Measurements from ENCODE around the gene FAM193A. TPM values are rescaled to one million over a fixed set of nuclear protein-coding genes. Genes with fewer than 3 reads are reported as not detected.

Gene FAM193A
- polyA plus RNA-seq, 4 donors, result 10.0 to 19.2 (median 12.8) TPM

DNA sequence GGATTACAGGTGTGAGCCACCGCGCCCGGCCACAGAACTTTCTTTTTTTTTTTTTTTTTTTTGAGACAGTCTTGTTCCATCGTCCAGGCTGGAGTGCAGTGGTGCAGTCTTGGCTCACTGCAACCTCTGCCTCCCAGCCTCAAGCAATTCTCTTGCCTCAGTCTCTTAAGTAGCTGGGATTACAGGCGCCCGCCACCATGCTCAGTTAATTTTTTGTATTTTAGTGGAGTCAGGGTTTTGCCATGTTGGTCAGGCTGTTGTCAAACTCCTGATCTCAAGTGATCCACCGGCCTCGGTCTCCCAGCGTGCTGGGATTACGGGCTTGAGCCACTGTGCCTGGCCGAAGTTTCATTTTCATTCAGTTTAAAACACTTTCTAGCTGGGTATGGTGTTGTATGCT, 16.4 kb downstream of the FAM193A start:
- Histone ChIP-seq H3K27ac (ENCODE audit: low read depth in 1 of 3, low read length in 2 of 3) (no peak overlapping the region), H3K36me3 (ENCODE audit: control insufficient read depth in 3 of 3, insufficient read depth in 2 of 3, low read depth in 1 of 3, low read length in 3 of 3) (peaks cover 0 to 13% (median 0%) of the 10 kb centered on the region in 3 donors), H3K27me3 (ENCODE audit: control insufficient read depth in 3 of 3, insufficient read depth in 3 of 3, low read length in 3 of 3) (no peaks in the 10 kb centered on the region), H3K4me3 (ENCODE audit: low read depth in 1 of 3, low read length in 3 of 3) (no peak overlapping the region), H3K4me1 (ENCODE audit: control insufficient read depth in 3 of 3, insufficient read depth in 2 of 3, low read depth in 1 of 3, low read length in 2 of 3) (no peaks in the 10 kb centered on the region), H3K9me3 (ENCODE audit: control insufficient read depth in 2 of 2, insufficient read depth in 1 of 2, low read depth in 1 of 2, low read length in 1 of 2) (no peaks in the 10 kb centered on the region)
- 96 to 97% (median 96%) methylated on average over 10 to 11 of the region's 11 CpGs for WGBS, 3 donors
- DNase-seq (no peak), FAIRE-seq (no peak)

DNA sequence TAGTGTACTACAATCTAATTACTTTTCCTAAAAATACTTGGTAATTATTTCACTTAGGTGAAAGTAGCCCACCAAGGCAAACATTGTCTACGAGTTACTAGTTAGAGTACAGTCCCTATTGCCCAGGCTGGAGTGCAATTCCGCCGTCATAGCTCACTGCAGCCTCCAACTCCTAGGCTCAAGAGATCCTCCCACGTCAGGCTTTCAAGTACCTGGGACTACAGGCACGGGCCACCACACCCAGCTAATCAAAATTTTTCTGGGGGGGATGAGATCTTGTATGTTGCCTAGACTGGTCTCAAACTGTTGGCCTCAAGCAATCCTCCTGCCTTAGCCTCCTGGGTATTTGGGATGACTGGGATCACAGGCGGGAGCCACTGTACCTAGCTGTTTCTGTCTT, 21.9 kb downstream of the FAM193A start:
- Histone ChIP-seq H3K4me1 (ENCODE audit: control insufficient read depth in 3 of 3, insufficient read depth in 2 of 3, low read depth in 1 of 3, low read length in 2 of 3) (no peaks in the 10 kb centered on the region), H3K4me3 (ENCODE audit: low read depth in 1 of 3, low read length in 3 of 3) (no peak overlapping the region), H3K36me3 (ENCODE audit: control insufficient read depth in 3 of 3, insufficient read depth in 2 of 3, low read depth in 1 of 3, low read length in 3 of 3) (peaks cover 0 to 33% (median 3%) of the 10 kb centered on the region in 3 donors), H3K27me3 (ENCODE audit: control insufficient read depth in 3 of 3, insufficient read depth in 3 of 3, low read length in 3 of 3) (no peaks in the 10 kb centered on the region), H3K9me3 (ENCODE audit: control insufficient read depth in 2 of 2, insufficient read depth in 1 of 2, low read depth in 1 of 2, low read length in 1 of 2) (no peaks in the 10 kb centered on the region), H3K27ac (ENCODE audit: low read depth in 1 of 3, low read length in 2 of 3) (no peak overlapping the region)
- FAIRE-seq (no peak), DNase-seq (no peak)
- 89 to 94% (median 90%) methylated on average over 6 of the region's 6 CpGs for WGBS, 3 donors

DNA sequence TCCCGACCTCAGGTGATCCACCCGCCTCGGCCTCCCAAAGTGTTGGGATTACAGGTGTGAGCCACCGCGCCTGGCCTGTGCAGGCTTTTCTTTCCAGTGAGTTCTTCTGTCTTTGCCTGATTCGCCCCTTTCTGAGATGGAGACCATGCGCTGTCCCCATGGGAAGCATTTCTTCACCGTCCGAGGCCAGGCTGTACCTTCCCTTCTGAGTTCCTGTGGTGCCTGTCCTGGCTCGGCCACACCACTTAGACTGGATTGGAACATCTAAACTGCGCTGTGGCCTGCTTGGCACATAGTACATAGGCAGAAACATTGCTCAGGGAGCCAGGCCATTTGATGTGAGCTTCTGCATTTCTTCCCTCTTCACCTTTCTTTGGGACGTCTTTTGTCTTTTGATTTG, 23.7 kb downstream of the FAM193A start:
- H3K9me3 ChIP-seq (ENCODE audit: control insufficient read depth in 2 of 2, insufficient read depth in 1 of 2, low read depth in 1 of 2, low read length in 1 of 2), result no peaks in the 10 kb centered on the region
- H3K4me3 ChIP-seq (ENCODE audit: low read depth in 1 of 3, low read length in 3 of 3), result no peak overlapping the region
- H3K27ac ChIP-seq (ENCODE audit: low read depth in 1 of 3, low read length in 2 of 3), result no peak overlapping the region
- peaks cover 0 to 40% (median 3%) of the 10 kb centered on the region in 3 donors for H3K36me3 ChIP-seq (ENCODE audit: control insufficient read depth in 3 of 3, insufficient read depth in 2 of 3, low read depth in 1 of 3, low read length in 3 of 3)
- no peak for DNase-seq
- no peak for FAIRE-seq
- H3K27me3 ChIP-seq (ENCODE audit: control insufficient read depth in 3 of 3, insufficient read depth in 3 of 3, low read length in 3 of 3), result no peaks in the 10 kb centered on the region
- H3K4me1 ChIP-seq (ENCODE audit: control insufficient read depth in 3 of 3, insufficient read depth in 2 of 3, low read depth in 1 of 3, low read length in 2 of 3), result no peaks in the 10 kb centered on the region
- WGBS, 3 donors, result 94 to 96% (median 94%) methylated on average over 12 of the region's 12 CpGs

DNA sequence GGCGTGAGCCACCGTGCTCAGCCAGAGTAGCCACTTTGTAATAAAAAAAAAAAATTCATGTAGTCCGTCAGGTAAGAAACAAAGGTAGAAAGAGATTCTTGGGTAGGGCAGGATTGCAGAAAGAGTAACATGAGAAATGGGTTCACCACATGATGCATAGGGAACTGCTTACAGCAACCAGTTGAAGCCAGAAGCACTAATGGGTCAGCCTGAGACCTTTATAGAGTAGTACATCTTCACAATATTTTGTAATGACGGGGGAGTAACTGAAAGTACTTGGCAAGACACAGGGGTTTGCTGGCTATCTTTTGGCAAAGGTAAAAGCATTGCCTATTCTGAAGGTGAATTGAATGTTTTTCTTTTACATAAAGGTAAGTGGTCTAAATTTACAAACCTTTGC, 29.1 kb downstream of the FAM193A start:
- Histone ChIP-seq H3K27ac (ENCODE audit: low read depth in 1 of 3, low read length in 2 of 3) (no peak overlapping the region), H3K4me3 (ENCODE audit: low read depth in 1 of 3, low read length in 3 of 3) (no peak overlapping the region), H3K9me3 (ENCODE audit: control insufficient read depth in 2 of 2, insufficient read depth in 1 of 2, low read depth in 1 of 2, low read length in 1 of 2) (no peaks in the 10 kb centered on the region), H3K4me1 (ENCODE audit: control insufficient read depth in 3 of 3, insufficient read depth in 2 of 3, low read depth in 1 of 3, low read length in 2 of 3) (peaks cover 0 to 3% (median 0%) of the 10 kb centered on the region in 3 donors), H3K27me3 (ENCODE audit: control insufficient read depth in 3 of 3, insufficient read depth in 3 of 3, low read length in 3 of 3) (no peaks in the 10 kb centered on the region), H3K36me3 (ENCODE audit: control insufficient read depth in 3 of 3, insufficient read depth in 2 of 3, low read depth in 1 of 3, low read length in 3 of 3) (peaks cover 3 to 39% (median 4%) of the 10 kb centered on the region in 3 donors)
- whole genome bisulfite sequencing, 3 donors, result 95 to 97% (median 96%) methylated on average over 4 of the region's 4 CpGs
- FAIRE-seq (no peak), DNase-seq (no peak)

DNA sequence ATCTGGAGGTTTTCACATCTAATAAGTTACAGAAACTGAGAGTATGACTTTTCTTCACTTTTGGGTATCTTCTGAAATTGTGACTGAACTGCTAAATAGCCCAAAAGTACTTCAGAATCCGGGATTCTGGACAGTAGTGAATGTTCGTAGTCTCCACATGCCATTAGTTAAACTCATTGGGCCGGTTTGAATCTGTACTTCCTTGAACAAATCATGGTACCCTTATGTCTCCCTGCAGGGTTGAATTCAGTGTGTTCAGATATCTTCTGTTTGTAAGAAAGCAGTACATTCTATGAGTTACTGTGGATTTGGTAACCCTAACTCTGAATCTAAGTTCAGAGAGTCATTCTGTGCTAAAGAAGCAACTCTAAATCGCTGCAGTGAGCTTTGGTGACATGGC, 33.6 kb downstream of the FAM193A start:
- WGBS, 3 donors, result 88 to 97% (median 91%) methylated on average over 4 of the region's 4 CpGs
- Histone ChIP-seq H3K36me3 (ENCODE audit: control insufficient read depth in 3 of 3, insufficient read depth in 2 of 3, low read depth in 1 of 3, low read length in 3 of 3) (peaks cover 0 to 34% (median 4%) of the 10 kb centered on the region in 3 donors), H3K4me3 (ENCODE audit: low read depth in 1 of 3, low read length in 3 of 3) (no peak overlapping the region), H3K27ac (ENCODE audit: low read depth in 1 of 3, low read length in 2 of 3) (no peak overlapping the region), H3K27me3 (ENCODE audit: control insufficient read depth in 3 of 3, insufficient read depth in 3 of 3, low read length in 3 of 3) (no peaks in the 10 kb centered on the region), H3K4me1 (ENCODE audit: control insufficient read depth in 3 of 3, insufficient read depth in 2 of 3, low read depth in 1 of 3, low read length in 2 of 3) (peaks cover 0 to 5% (median 0%) of the 10 kb centered on the region in 3 donors), H3K9me3 (ENCODE audit: control insufficient read depth in 2 of 2, insufficient read depth in 1 of 2, low read depth in 1 of 2, low read length in 1 of 2) (no peaks in the 10 kb centered on the region)
- no peak for FAIRE-seq
- DNase-seq, result no peak

DNA sequence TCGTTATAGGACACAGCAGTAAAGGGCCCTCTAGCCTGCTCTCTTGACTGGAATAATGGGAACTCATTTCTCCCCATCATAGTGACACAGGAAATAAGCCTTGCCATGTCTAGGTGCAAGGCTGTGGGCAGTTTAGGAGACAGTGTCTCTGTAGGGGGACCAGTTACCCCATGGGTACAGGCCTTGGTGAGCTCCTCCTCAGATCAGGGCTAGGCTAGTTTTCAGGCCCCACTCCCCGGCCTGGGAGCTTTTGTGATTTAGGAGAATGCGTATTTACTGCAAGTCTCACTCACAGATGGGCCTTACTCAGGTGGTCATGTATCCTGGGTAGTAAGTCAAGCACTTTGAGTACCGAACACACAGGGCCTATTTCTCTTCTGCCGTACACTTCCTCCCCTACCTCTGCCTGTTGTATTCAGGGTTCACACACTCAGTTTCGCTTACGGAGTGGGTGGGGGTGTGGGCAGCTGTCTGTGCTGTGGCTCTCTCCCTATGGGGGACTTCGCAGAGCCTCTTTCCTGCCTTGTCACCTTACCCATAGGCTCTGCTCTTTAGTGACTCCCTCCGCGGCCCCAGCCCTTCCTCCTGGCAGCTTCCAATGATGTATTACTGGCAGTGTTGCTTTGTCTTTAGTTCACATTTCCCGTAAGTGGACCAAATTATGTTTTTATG, 34.2 kb downstream of the FAM193A start:
- peaks cover 0 to 36% (median 0%) of the 10 kb centered on the region in 3 donors for H3K36me3 ChIP-seq (ENCODE audit: control insufficient read depth in 3 of 3, insufficient read depth in 2 of 3, low read depth in 1 of 3, low read length in 3 of 3)
- 63 to 82% (median 79%) methylated on average over 11 of the region's 11 CpGs for WGBS, 3 donors
- peak overlapping the region in 1 of 3 donors; percentile 50 for H3K27ac ChIP-seq (ENCODE audit: low read depth in 1 of 3, low read length in 2 of 3)
- no peaks in the 10 kb centered on the region for H3K9me3 ChIP-seq (ENCODE audit: control insufficient read depth in 2 of 2, insufficient read depth in 1 of 2, low read depth in 1 of 2, low read length in 1 of 2)
- H3K4me3 ChIP-seq (ENCODE audit: low read depth in 1 of 3, low read length in 3 of 3), result no peak overlapping the region
- no peak for DNase-seq
- H3K27me3 ChIP-seq (ENCODE audit: control insufficient read depth in 3 of 3, insufficient read depth in 3 of 3, low read length in 3 of 3), result no peaks in the 10 kb centered on the region
- peaks cover 0 to 5% (median 0%) of the 10 kb centered on the region in 3 donors for H3K4me1 ChIP-seq (ENCODE audit: control insufficient read depth in 3 of 3, insufficient read depth in 2 of 3, low read depth in 1 of 3, low read length in 2 of 3)
- FAIRE-seq, result no peak

DNA sequence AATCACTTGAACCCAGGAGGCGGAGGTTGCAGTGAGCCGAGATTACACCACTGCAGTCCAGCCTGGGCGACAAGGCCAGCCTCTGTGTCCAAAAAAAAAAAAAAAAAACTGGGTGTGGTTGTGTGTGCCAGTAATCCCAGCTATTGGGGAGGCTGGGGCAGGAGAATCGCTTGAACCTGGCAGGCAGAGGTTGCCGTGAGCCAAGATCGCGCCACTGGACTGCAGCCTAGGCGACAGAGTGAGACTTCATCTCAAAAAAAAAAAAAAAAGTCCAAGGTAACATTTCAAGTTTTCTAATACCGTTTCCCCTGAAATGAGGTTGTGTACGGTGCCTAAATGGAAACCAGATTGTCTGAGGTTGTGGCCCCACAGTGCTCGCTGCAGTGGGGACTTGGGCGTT, 35.6 kb downstream of the FAM193A start:
- Histone ChIP-seq H3K9me3 (ENCODE audit: control insufficient read depth in 2 of 2, insufficient read depth in 1 of 2, low read depth in 1 of 2, low read length in 1 of 2) (no peaks in the 10 kb centered on the region), H3K4me1 (ENCODE audit: control insufficient read depth in 3 of 3, insufficient read depth in 2 of 3, low read depth in 1 of 3, low read length in 2 of 3) (peaks cover 0 to 5% (median 0%) of the 10 kb centered on the region in 3 donors), H3K27me3 (ENCODE audit: control insufficient read depth in 3 of 3, insufficient read depth in 3 of 3, low read length in 3 of 3) (no peaks in the 10 kb centered on the region), H3K27ac (ENCODE audit: low read depth in 1 of 3, low read length in 2 of 3) (no peak overlapping the region), H3K4me3 (ENCODE audit: low read depth in 1 of 3, low read length in 3 of 3) (no peak overlapping the region), H3K36me3 (ENCODE audit: control insufficient read depth in 3 of 3, insufficient read depth in 2 of 3, low read depth in 1 of 3, low read length in 3 of 3) (peaks cover 0 to 32% (median 0%) of the 10 kb centered on the region in 3 donors)
- no peak for FAIRE-seq
- DNase-seq, result no peak
- WGBS, 3 donors, result 89 to 93% (median 89%) methylated on average over 11 to 12 of the region's 12 CpGs

DNA sequence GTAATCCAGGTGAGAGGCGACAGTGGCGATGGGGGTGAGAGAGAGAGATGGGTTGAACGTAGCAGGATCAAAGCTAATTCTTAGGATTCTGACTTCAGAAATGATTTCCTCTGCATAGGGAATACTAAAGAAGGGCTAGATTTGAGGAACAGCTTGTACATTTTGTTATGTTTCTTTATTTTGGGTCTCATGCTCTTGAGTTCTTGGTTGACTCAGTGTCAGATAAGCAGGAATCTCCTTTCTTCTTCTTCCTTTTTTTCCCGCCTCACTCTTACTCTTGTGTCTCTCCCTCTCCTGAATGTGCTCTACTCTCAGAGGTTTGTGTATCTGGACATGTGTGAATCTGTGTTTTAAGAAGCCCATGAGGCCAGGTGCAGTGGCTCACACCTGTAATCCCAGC, 36.4 kb downstream of the FAM193A start:
- 89 to 96% (median 94%) methylated on average over 4 of the region's 4 CpGs for WGBS, 3 donors
- peaks cover 0 to 5% (median 0%) of the 10 kb centered on the region in 3 donors for H3K4me1 ChIP-seq (ENCODE audit: control insufficient read depth in 3 of 3, insufficient read depth in 2 of 3, low read depth in 1 of 3, low read length in 2 of 3)
- no peak for FAIRE-seq

DNA sequence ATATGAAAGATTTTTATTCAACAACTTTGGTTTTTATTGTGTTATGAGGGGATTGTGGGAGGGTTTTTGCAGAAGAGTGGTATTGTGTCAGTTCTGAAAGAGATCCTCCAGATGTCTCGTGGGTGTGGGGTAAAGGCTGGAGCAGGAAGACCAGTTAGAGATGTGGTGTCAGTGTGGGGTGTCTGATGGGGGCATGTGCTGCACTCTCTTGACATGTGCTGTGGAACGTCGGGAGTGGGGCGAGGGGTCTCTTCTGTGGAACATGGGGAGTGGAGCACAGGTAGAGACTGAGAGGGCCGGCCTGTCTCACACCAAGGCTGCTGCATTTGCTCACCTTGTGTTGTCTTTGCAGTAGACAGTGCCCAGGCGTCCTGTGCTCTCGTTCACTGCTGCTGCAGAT, 37.6 kb downstream of the FAM193A start:
- WGBS, 3 donors, result 86 to 92% (median 86%) methylated on average over 7 of the region's 7 CpGs
- Histone ChIP-seq H3K4me3 (ENCODE audit: low read depth in 1 of 3, low read length in 3 of 3) (no peak overlapping the region), H3K27ac (ENCODE audit: low read depth in 1 of 3, low read length in 2 of 3) (no peak overlapping the region), H3K27me3 (ENCODE audit: control insufficient read depth in 3 of 3, insufficient read depth in 3 of 3, low read length in 3 of 3) (no peaks in the 10 kb centered on the region), H3K36me3 (ENCODE audit: control insufficient read depth in 3 of 3, insufficient read depth in 2 of 3, low read depth in 1 of 3, low read length in 3 of 3) (peaks cover 0 to 26% (median 0%) of the 10 kb centered on the region in 3 donors), H3K9me3 (ENCODE audit: control insufficient read depth in 2 of 2, insufficient read depth in 1 of 2, low read depth in 1 of 2, low read length in 1 of 2) (no peaks in the 10 kb centered on the region), H3K4me1 (ENCODE audit: control insufficient read depth in 3 of 3, insufficient read depth in 2 of 3, low read depth in 1 of 3, low read length in 2 of 3) (peaks cover 0 to 5% (median 0%) of the 10 kb centered on the region in 3 donors)
- FAIRE-seq, result no peak
- no peak for DNase-seq

More for the DNA sequence above, 36.4 kb downstream of the FAM193A start:
- Histone ChIP-seq H3K36me3 (ENCODE audit: control insufficient read depth in 3 of 3, insufficient read depth in 2 of 3, low read depth in 1 of 3, low read length in 3 of 3) (peaks cover 0 to 27% (median 0%) of the 10 kb centered on the region in 3 donors), H3K4me3 (ENCODE audit: low read depth in 1 of 3, low read length in 3 of 3) (no peak overlapping the region), H3K27ac (ENCODE audit: low read depth in 1 of 3, low read length in 2 of 3) (no peak overlapping the region), H3K9me3 (ENCODE audit: control insufficient read depth in 2 of 2, insufficient read depth in 1 of 2, low read depth in 1 of 2, low read length in 1 of 2) (no peaks in the 10 kb centered on the region), H3K27me3 (ENCODE audit: control insufficient read depth in 3 of 3, insufficient read depth in 3 of 3, low read length in 3 of 3) (no peaks in the 10 kb centered on the region)
- DNase-seq, result no peak
